NOMO-1 (cell line): ENCODE results near the gene LAMTOR5.
"Not testable (repeated sequence)": the region's sequence is repeated elsewhere in the genome, so short reads cannot be mapped to it uniquely, and the experiment has no call there.

Source experiments
- DNase-seq, 2 experiments: peaks; one replicate each; lab custom pipeline; 2025; ENCODE audit not compliant: unreplicated experiment in 2 of 2; lab: John Stamatoyannopoulos, UW

Gene LAMTOR5

DNA sequence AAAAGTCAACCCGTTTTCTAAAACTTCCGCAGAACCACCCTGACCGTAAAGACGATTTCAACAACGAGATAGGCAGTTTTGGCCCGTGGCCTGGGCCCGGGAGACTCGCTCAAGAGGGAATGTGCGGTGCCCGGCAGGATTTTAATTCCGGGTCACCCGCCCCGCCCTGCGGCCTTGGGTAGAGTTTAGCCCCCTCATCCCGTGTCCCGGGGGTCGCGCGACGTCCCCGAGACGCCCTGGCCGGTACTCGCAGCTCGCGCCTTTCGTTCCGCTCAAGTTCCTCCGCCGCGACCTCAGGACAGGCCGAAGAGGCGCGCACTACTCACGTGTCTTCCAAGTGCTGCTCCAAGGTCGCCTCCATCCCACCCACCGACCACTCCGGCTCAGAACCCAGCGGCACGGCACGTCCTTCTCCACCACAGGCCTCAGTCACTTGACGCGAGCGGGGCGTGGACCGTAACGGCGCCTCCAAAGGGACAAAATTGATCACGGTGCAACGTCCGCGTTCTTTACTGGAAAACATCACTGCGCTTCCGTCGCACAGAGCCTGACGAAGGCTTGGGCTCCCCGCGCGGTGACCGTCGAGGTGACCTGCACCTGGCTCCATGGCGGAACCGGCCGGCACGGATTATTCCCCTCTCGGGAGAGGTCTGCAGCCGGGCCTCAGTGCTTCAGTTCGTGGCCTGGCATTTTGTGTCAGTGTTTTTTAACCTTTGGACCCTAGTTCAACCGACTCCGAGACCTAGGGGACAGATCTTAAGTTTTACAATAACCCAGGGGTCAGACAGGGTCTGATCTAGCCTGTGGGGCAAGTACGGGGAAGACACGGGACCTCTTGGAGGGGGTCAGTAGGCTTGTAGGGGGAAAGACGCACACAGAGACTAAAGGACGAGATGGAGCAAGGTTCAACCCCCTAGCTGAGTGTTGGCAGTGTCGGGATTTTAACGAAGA lies at the start of gene LAMTOR5:
LAMTOR5 (minus strand) TSS at position 435 of the 951 bp plus-strand sequence; CDS start at position 361, 74 bp downstream.
- DNase-seq, result peak; percentile 88 to 90

DNA sequence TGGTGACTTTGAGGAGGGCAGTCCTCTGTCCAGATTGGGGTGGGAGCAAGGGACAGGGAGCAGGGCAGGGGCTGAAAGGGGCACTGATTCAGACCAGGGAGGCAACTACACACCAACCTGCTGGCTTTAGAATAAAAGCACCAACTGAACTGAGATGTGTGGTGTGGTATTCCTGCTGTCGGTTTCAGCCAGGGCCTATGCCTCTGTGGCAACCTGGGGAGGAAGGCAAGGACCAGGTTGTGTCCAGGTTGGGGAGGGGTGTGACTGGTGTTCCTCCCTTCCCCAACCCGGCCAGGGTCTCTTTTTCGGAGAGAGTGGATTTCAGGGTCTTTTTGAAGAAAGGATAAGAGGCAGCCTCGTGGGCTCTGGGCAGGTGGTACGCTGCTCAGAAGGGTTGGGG lies 49.7 kb upstream of the LAMTOR5 start:
- no peak for DNase-seq

GRCh38 chr1:110455151-110455550 lies 47.7 kb upstream of the LAMTOR5 start:
- no peak for DNase-seq

DNA sequence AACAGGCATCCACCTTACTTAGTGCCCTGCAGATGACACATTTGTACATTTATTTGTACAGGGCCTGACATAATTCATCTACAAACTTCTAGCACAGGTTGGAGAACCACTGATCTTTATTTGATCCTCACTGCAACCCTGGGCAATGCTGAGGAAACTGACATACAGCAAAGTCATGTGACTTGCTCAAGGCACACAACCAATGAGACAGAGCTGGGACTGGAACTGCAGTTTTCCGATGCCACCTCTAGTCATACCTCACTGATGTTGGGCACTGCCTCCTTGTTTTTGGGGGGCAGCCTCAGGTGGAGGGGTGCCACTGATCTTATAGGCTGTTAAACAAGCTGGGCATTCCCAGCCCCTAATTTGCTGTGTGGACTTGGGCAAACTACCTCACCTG lies 46.8 kb upstream of the LAMTOR5 start:
- DNase-seq, result no peak

DNA sequence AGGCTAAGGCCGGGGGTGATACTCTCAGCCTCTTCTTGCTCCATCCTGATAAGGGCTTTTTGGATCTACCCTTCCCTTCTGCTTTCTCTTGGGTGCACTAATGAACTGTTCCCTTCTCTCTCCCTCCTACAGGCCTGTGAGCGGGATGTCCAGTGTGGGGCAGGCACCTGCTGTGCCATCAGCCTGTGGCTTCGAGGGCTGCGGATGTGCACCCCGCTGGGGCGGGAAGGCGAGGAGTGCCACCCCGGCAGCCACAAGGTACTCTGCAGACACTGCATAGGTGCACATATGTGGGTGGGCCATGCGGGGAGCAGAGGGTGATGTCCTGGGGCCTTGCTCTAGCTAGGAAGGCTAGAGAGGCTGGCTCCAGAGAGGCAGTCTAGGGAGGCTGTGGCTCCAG lies 46.3 kb upstream of the LAMTOR5 start:
- DNase-seq, result no peak

GRCh38 chr1:110452330-110452729 lies 44.8 kb upstream of the LAMTOR5 start:
- no peak for DNase-seq

GRCh38 chr1:110450929-110451328 lies 43.4 kb upstream of the LAMTOR5 start, which contains the start of gene PROK1:
Gene PROK1, plus strand, starts transcription at chr1:110451149. Its CDS starts 68 bp downstream, at chr1:110451217.
- no peak for DNase-seq

DNA sequence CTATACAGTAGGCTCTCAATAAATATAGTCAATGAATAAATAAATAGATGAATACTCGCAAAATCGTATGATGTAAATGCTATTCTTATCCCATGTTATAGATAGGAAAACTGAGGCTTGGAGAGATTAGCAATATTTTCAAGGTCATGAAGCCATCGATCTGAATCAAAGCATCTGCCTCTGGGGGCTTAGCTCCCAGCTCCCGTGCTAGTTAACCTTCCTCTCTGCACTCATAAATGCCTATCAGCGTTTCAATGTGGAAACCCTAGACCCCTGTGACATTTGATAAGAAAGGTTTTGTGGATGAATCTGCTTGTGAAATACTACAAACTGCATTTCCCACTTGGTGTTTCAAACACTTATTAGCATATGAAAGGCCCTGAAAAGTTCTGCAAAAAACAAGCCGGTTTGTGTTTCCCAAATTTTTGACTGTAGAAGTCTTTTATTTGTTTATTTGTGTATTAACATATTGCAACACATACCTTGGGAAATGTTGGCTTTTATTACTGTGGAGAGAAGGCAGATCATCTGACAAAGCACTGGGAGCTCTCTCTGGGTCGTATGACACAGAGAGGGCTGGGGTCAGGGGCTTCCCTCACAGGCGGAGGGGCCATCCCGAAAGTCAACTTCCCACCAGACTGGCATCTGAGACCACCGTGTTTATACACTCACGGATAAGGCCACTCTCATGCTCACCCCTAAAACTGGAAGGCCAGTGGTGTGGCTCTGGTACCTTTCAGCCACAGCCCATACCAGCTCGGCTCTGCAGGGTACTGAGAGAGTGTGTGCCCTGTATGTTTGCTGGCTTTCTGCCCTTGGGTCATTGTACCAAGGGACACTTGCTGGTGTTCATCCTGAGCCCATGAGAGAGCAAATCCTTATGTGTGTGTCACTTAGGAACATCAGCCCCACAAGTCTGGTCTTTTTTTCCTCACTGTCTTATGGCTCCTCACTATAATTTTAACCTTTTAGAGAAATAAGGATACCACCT lies 42.5 kb upstream of the LAMTOR5 start:
- no peak for DNase-seq

DNA sequence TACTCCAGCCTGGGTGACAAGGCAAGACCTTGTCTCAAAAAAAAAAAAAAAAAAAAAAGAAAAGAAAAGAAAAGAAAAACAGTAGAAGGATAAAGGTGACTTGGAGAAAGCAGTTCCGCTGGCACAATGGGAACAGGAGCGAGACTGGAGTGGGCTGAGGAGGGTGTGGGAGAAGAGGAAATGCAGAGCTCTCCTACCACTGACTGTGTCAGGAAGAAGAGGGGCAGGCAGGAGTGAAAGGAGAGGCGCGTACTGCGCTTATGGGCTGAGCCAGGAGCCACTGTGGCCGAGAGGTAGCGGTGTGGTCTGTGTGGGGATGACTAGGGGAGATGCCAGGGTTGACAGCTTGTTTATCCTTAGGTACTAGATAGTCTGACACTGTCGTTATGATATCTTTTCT lies 37.1 kb upstream of the LAMTOR5 start:
- no peak for DNase-seq

DNA sequence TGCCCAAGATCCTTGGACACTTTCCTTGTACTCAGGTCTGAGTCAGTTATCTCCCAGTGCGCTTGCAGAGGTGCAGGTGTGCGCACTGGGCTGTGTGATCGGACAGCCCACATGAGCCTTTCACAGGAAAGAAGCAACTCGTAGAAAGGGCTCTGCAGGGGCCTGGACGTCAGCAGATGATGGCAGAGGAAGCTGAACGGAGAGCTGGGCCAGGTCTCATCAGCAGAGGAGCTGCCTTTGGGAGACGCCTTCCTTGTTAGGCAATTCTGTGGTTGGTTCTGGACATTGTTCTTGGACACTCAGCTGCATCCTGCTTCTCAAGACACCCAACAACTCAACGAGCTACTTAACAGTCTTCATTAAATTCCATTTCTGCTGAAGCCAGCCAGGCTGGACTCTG lies 36.0 kb upstream of the LAMTOR5 start:
- DNase-seq, result no peak

- no peak for DNase-seq
Observed at GRCh38 chr1:110441888-110442287, 34.4 kb upstream of the LAMTOR5 start.

DNA sequence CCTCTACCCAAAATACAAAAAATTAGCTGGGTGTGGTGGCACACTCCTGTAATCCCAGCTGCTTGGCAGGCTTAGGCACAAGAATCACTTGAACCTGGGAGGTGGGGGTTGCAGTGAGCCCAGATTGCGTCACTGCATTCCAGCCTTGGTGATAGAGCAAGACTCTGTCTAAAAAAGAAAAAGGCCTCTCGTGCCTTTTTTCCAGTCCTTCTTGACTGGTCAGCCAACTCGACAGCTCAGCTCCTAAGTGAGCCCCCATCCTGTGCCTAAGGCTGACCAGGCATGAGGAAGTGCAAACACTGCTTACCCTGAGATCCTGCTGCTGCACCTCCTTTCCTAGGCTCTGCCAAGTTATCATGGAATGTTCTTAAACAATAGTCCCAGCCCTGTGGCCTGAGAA lies 33.4 kb upstream of the LAMTOR5 start:
- DNase-seq, result no peak

- DNase-seq, result not testable (repeated sequence)
Observed at GRCh38 chr1:110439873-110440272, 32.4 kb upstream of the LAMTOR5 start.

DNA sequence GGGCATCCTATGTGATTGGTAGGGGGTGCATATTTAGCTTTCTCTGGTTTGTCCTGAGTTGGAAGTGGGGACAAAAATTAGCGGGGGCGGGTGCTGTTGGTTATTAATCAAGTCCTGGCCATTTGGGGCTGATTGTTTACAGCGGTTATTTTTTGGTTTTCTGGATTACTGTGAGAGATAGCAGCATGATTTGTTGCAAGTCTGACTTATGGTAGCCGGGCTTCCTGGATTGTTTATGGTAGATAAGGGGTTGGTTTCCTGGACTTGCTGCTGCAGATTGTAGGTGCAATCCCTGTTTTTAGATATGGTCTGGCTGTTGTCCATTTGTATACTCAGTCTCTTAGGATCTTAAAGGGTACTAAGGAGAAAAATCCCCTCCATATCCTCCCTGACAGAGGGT lies 31.4 kb upstream of the LAMTOR5 start:
- DNase-seq, result no peak

- not testable (repeated sequence) for DNase-seq
Observed at GRCh38 chr1:110437645-110438299, 30.3 kb upstream of the LAMTOR5 start.

- no peak for DNase-seq
Observed at GRCh38 chr1:110436635-110437034, 29.1 kb upstream of the LAMTOR5 start.

DNA sequence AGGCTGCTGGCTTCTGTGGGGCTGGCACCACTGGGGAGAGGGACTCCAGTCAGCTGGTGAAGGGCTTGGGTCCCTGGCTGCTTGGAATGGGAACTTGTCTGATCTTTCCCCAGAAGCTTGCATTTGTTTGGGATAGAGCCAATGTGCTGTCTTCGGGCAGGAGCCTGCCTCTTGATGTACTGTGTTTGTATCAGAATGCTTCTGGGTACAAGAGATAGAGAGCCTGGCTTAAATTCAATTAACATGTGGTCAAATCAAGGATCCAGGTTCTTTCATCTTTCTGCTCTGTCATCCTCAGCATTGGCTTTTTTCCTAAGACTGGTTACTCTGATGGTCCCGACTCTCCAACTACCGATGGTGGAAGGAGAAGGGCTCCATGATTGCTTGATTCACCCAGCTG lies 27.5 kb upstream of the LAMTOR5 start:
- no peak for DNase-seq

DNA sequence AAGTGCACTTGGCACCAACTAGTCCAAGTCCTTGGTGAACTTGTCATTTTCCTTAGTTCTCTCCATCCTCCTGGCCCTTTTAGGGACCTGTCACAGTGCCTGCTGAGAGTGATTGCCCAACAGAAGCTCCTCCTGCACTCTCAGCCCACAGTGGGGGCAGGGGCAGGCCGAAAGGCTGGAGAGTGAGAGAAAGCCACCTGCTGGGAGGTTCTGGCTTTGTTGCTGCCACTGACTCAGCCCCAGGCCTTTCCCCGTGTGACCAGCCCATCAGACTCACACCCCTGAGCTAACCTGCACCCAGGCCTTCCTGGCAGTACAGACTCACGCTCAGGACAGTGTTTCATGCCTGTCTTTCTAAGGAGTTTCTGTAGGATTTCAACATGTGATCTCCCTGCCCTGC lies 26.3 kb upstream of the LAMTOR5 start:
- peak; percentile 85 to 86 for DNase-seq

DNA sequence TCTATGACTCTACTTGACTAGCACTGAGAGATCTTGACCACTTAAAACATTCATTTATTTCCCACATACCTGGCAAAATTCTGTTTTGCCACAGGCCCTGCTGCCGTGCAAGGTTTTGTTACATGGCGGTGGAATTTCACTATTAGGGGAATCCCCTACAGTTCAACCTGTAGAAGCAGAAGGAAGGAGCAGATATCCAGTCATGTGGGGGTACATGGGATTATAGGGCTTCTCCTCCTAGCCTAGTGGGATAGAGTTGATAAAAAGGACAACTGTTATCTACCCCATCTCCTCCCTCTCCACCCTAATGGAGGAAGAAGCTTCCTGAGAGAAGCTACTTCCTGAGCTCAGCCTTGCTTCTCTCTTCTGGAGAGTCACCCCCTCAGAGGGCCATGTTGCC lies 25.7 kb upstream of the LAMTOR5 start:
- no peak for DNase-seq

- DNase-seq, result no peak
Observed at GRCh38 chr1:110430901-110431300, 23.4 kb upstream of the LAMTOR5 start.

DNA sequence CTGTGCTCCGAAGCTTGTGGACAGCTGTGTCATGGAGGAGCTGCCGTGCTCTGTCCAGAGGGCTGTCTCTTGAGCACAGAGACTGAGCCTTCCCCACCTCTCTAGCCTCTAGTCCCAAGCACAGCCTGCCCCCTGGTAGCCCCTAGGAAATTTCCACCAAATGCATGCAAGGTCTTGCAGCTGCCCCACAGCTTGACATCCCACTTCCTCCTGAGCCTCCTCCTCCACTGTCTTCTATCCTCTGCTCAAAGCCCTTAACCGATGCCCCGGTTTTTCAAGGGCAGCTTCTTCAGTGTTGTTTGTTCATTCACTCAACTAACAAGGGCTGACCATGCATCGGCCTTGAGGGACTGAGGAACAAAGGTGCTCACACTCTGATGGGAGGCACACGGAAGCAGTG lies 22.9 kb upstream of the LAMTOR5 start:
- DNase-seq, result peak; percentile 16 to 41
